HepG2 (cell line): ENCODE results near the gene IL1B. TPM values are rescaled to one million over a fixed set of nuclear protein-coding genes. Genes with fewer than 3 reads are reported as not detected.

ENCODE experiments used
- AFF4 ChIP-seq: sonication (generic); formaldehyde crosslinking; IDR thresholded peaks from 2 replicates; pipeline ENCODE4 v1.4.0; 2020; ENCODE audit warnings: missing genetic modification reagents
- ATM ChIP-seq: fragments of 450-650 bp; IDR thresholded peaks from 2 replicates; pipeline ENCODE4 v1.7.1; 2017; ENCODE audit warnings: mild to moderate bottlenecking, borderline replicate concordance
- BATF2 ChIP-seq: sonication (generic); formaldehyde crosslinking; IDR thresholded peaks from 2 replicates; pipeline ENCODE4 v1.8.0; 2022; ENCODE audit warnings: mild to moderate bottlenecking, missing genetic modification reagents, moderate library complexity
- FOXA1 ChIP-seq, 2 experiments: fragments of 450-650 bp in 1 of 2; sonication (generic) in 1 of 2; formaldehyde crosslinking in 1 of 2; IDR thresholded peaks; 2 replicates each; pipeline versions ENCODE4 v1.4.0 to v1.6.1; 2016 to 2020; ENCODE audit warnings: missing genetic modification reagents in 1 of 2
- GABPA ChIP-seq, 2 experiments: IDR thresholded peaks; 2 replicates each; pipeline ENCODE4 v1.6.1; 2011 to 2016; ENCODE audit warnings: low read depth in 2 of 2, low read length in 1 of 2, missing biosample characterization in 1 of 2, missing genetic modification characterization in 1 of 2
- GATAD1 ChIP-seq: IDR thresholded peaks from 2 replicates; pipeline ENCODE4 v1.6.1; 2016; ENCODE audit warnings: missing genetic modification reagents, missing compliant biosample characterization
- HOXA3 ChIP-seq: sonication (generic); formaldehyde crosslinking; IDR thresholded peaks from 2 replicates; pipeline ENCODE4 v1.5.0; 2020; ENCODE audit warnings: missing genetic modification reagents
- IKZF5 ChIP-seq: IDR thresholded peaks from 2 replicates; pipeline ENCODE4 v1.6.1; 2018; ENCODE audit warnings: missing genetic modification reagents, mild to moderate bottlenecking, missing compliant biosample characterization
- JUND ChIP-seq: sonication (generic); formaldehyde crosslinking; IDR thresholded peaks from 2 replicates; pipeline ENCODE4 v1.8.0; 2022; ENCODE audit warnings: mild to moderate bottlenecking, missing genetic modification reagents
- LRRFIP1 ChIP-seq: sonication (generic); formaldehyde crosslinking; conservative IDR thresholded peaks from 2 replicates; pipeline ENCODE4 v1.4.0; 2020; ENCODE audit warnings: missing genetic modification reagents
- MIXL1 ChIP-seq: IDR thresholded peaks from 2 replicates; pipeline ENCODE4 v1.6.1; 2016
- MXI1 ChIP-seq: IDR thresholded peaks from 3 replicates; pipeline ENCODE4 v1.6.1; 2012; ENCODE audit warnings: low read depth, low read length, inconsistent platforms, borderline replicate concordance
- NFKBIZ ChIP-seq: IDR thresholded peaks from 2 replicates; pipeline ENCODE4 v1.6.1; 2018; ENCODE audit warnings: missing genetic modification reagents, missing compliant biosample characterization
- TAF15 ChIP-seq: fragments of 200-400 bp; formaldehyde crosslinking; IDR thresholded peaks from one replicate; pipeline ENCODE4 v1.6.1; 2018; ENCODE audit warnings: mild to moderate bottlenecking, low read depth, low read length; ENCODE audit not compliant: poor library complexity, severe bottlenecking
- ZBTB46 ChIP-seq: sonication (generic); formaldehyde crosslinking; IDR thresholded peaks from 2 replicates; pipeline ENCODE4 v1.4.0; 2020; ENCODE audit warnings: mild to moderate bottlenecking, missing genetic modification reagents, borderline replicate concordance
- ZMYM3 ChIP-seq: sonication (generic); formaldehyde crosslinking; IDR thresholded peaks from 2 replicates; pipeline ENCODE4 v1.5.1; 2020; ENCODE audit warnings: mild to moderate bottlenecking, missing genetic modification reagents
- ZNF292 ChIP-seq: sonication (generic); formaldehyde crosslinking; IDR thresholded peaks from 2 replicates; pipeline ENCODE4 v1.8.1; 2022; ENCODE audit warnings: mild to moderate bottlenecking, low read depth, missing genetic modification reagents, borderline replicate concordance
- ZNF768 ChIP-seq: sonication (generic); formaldehyde crosslinking; IDR thresholded peaks from 2 replicates; pipeline ENCODE4 v1.4.0; 2020; ENCODE audit warnings: missing genetic modification reagents
- polyA plus RNA-seq, 8 experiments: library from polyadenylated mRNA; depleted of rRNA in 3 of 8; stranded (reverse) in 7 of 8; unstranded in 1 of 8; fragments of >200 nt; fragmentation: Illumina TruSeq in 4 of 8; extraction: Trizol in 4 of 8; gene quantifications; 2 replicates each; pipeline versions ENCODE4 v1.2.1 to v1.2.3, GENCODE V29; 2011 to 2016; ENCODE audit warnings: low read depth in 4 of 8, missing spikeins in 1 of 8, mixed read lengths in 1 of 8; ENCODE audit not compliant: insufficient read depth in 1 of 8
- total RNA-seq, 5 experiments: library from RNA; depleted of rRNA; stranded (reverse); fragments of >200 nt; fragmentation: Illumina TruSeq; extraction: Trizol; gene quantifications; 2 replicates each; pipeline ENCODE4 v1.2.3, GENCODE V29; 2016; ENCODE audit warnings: low read depth in 1 of 5

IL1B gene
- total and polyA plus RNA-seq, 2 of the 13 experiments (the other 11 are each of a cell fraction or from before 2014, with no cell fraction given) = 0.18 TPM; not detected in 1

- TF ChIP-seq LRRFIP1 (CRISPR knock-in tag) (no peak), JUND (peak; percentile 59; the same call in 1 of the 2 replicates), MIXL1 (CRISPR knock-in tag) (no peak), MXI1 (peak; percentile 17; the same call in 1 of the 3 replicates), HOXA3 (CRISPR knock-in tag) (no peak), NFKBIZ (CRISPR knock-in tag) (0 out of 2 replicates have a peak, but pooled peaks have one; percentile 45), ATM (no peak), IKZF5 (CRISPR knock-in tag) (peak; percentile 77), ZMYM3 (CRISPR knock-in tag) (peak; percentile 71; the same call in 1 of the 2 replicates), ZNF768 (CRISPR knock-in tag) (no peak), AFF4 (no peak), TAF15 (no peak), ZNF292 (CRISPR knock-in tag) (peak; percentile 24; the same call in 1 of the 2 replicates), FOXA1 (IDR thresholded peaks at IDR 0.05) (peak; percentile 95), FOXA1 (CRISPR knock-in tag; IDR thresholded peaks at IDR 0.05) (peak; percentile 93), GABPA (IDR thresholded peaks at IDR 0.05; ENCODE audit: low read depth, low read length) (no peak), GABPA (CRISPR knock-in tag; IDR thresholded peaks at IDR 0.05; ENCODE audit: low read depth) (peak; percentile 5; the same call in 1 of the 2 replicates), GATAD1 (CRISPR knock-in tag) (peak; percentile 47), ZBTB46 (no peak), BATF2 (CRISPR knock-in tag) (no peak)
These were observed 32.7 kb downstream of the IL1B start (continued) for GRCh38 chr2:112803691-112804521.
